ENCODE results near the gene EXOC4. TPM values are rescaled to one million over a fixed set of nuclear protein-coding genes. Genes with fewer than 3 reads are reported as not detected.

Gene EXOC4
- total RNA-seq, 1 donor from 2014 or later = 145 TPM

- peaks cover 6% of the 10 kb centered on the region for H3K4me1 Mint-ChIP-seq (ENCODE audit: low read depth)
- H3K27ac Mint-ChIP-seq = no peak overlapping the region
- H3K36me3 Mint-ChIP-seq (ENCODE audit: insufficient read depth) = no peaks in the 10 kb centered on the region
- no peak overlapping the region for H3K4me3 Mint-ChIP-seq (ENCODE audit: low read depth)
- H3K9me3 Mint-ChIP-seq (ENCODE audit: low read depth) = no peaks in the 10 kb centered on the region
- DNase-seq (ENCODE audit: low spot score, unreplicated experiment) = no peak
- no peaks in the 10 kb centered on the region for H3K27me3 Mint-ChIP-seq
- no peak for TF ChIP-seq CTCF (IDR thresholded peaks at IDR 0.05; ENCODE audit: unreplicated experiment)
Observed at GRCh38 chr7:133570321-133570720, 317.4 kb downstream of the EXOC4 start.

DNA sequence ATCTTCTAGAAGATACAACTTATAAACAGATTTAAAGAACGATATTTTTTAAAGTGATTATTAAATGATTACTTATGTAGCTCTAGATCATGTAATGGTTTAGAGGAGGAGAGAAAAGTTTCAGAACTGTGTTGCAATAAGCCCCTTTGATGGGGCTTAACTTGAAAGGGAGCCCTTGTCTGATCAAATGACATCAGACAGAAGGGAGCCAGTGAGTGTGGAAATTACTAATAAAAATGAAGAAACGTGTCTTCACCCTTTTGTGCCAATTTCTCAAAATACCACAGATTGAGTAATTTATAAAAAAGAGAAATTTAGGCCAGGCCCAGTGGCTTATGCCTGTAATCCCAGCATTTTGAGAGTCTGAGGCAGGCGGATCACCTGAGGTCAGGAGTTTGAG is 318.2 kb downstream of the EXOC4 start:
- Mint-ChIP-seq H3K4me1 (ENCODE audit: low read depth) (peaks cover 6% of the 10 kb centered on the region), H3K36me3 (ENCODE audit: insufficient read depth) (no peaks in the 10 kb centered on the region), H3K27me3 (no peaks in the 10 kb centered on the region), H3K27ac (no peak overlapping the region), H3K9me3 (ENCODE audit: low read depth) (no peaks in the 10 kb centered on the region), H3K4me3 (ENCODE audit: low read depth) (no peak overlapping the region)
- no peak for DNase-seq (ENCODE audit: low spot score, unreplicated experiment)
- TF ChIP-seq CTCF (IDR thresholded peaks at IDR 0.05; ENCODE audit: unreplicated experiment) = no peak

DNA sequence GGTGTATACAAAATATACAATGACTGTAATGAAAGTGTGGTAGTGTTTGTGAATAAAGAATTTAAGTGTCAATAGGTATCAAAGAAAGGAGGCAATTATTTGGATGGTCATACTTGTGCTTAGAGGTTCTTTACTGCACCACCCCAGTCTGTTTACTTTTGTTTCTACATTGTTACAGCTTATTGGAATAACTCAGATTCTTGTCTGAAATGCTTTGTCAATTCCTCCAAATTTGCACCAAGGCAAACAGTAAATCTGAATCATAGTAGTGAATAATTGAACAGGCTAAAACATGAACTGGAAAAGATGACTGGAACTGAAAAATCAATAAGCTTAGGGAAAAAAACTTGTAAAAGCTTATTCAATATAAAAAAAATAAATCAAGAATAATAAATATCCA is 319.2 kb downstream of the EXOC4 start:
- H3K27ac Mint-ChIP-seq = no peak overlapping the region

DNA sequence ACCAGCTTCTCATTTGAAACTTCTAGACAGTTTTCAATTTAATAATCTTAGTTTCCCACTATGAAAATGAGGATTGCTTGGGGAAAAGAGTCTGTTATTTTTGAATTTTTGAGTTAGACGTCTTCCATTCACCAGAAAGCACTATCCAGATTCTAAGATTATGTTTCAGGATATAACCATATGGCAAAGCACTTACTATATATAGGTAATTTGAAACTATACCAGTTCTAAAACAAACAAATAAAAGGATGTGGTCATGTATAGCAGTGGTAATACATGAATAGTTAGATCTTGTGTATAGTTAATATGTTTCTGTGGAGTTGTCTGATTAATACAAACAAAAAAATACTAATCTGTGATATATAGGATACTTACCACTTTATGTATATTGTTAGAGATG is 320.0 kb downstream of the EXOC4 start:
- Mint-ChIP-seq H3K4me3 (ENCODE audit: low read depth) (no peak overlapping the region), H3K27me3 (no peaks in the 10 kb centered on the region), H3K36me3 (ENCODE audit: insufficient read depth) (no peaks in the 10 kb centered on the region), H3K9me3 (ENCODE audit: low read depth) (no peaks in the 10 kb centered on the region), H3K27ac (no peak overlapping the region), H3K4me1 (ENCODE audit: low read depth) (peaks cover 6% of the 10 kb centered on the region)
- TF ChIP-seq CTCF (IDR thresholded peaks at IDR 0.05; ENCODE audit: unreplicated experiment) = no peak
- DNase-seq (ENCODE audit: low spot score, unreplicated experiment) = no peak

More for the DNA sequence above, 319.2 kb downstream of the EXOC4 start:
- peaks cover 6% of the 10 kb centered on the region for H3K4me1 Mint-ChIP-seq (ENCODE audit: low read depth)
- H3K27me3 Mint-ChIP-seq = no peaks in the 10 kb centered on the region
- no peak for DNase-seq (ENCODE audit: low spot score, unreplicated experiment)
- H3K4me3 Mint-ChIP-seq (ENCODE audit: low read depth) = no peak overlapping the region
- no peak for TF ChIP-seq CTCF (IDR thresholded peaks at IDR 0.05; ENCODE audit: unreplicated experiment)
- no peaks in the 10 kb centered on the region for H3K36me3 Mint-ChIP-seq (ENCODE audit: insufficient read depth)
- H3K9me3 Mint-ChIP-seq (ENCODE audit: low read depth) = no peaks in the 10 kb centered on the region

- no peak for TF ChIP-seq CTCF (IDR thresholded peaks at IDR 0.05; ENCODE audit: unreplicated experiment)
- Mint-ChIP-seq H3K27me3 (no peaks in the 10 kb centered on the region), H3K4me1 (ENCODE audit: low read depth) (peaks cover 6% of the 10 kb centered on the region), H3K36me3 (ENCODE audit: insufficient read depth) (no peaks in the 10 kb centered on the region), H3K4me3 (ENCODE audit: low read depth) (no peak overlapping the region), H3K27ac (no peak overlapping the region), H3K9me3 (ENCODE audit: low read depth) (no peaks in the 10 kb centered on the region)
- DNase-seq (ENCODE audit: low spot score, unreplicated experiment) = no peak
Observed at GRCh38 chr7:133573554-133574265, 320.8 kb downstream of the EXOC4 start.

Measured in progenitor cell of endocrine pancreas (in vitro differentiated cells).